GM18520 (cell line): ENCODE measurements around the gene PCDH9.
"Not testable (repeated sequence)": the region's sequence is repeated elsewhere in the genome, so short reads cannot be mapped to it uniquely, and the experiment has no call there.

ENCODE experiments used
- ATAC-seq: cut with Tn5 transposase; IDR thresholded peaks from one replicate; pipeline ENCODE4 v1.9.1; 2021; ENCODE audit not compliant: unreplicated experiment

Gene PCDH9

GRCh38 chr13:66927562-66927961 is 302.6 kb downstream of the PCDH9 start:
- ATAC-seq: no peak

- ATAC-seq: no peak
These were observed 303.1 kb downstream of the PCDH9 start for GRCh38 chr13:66926851-66927524.

GRCh38 chr13:66926200-66926850 is 303.8 kb downstream of the PCDH9 start:
- ATAC-seq: no peak

GRCh38 chr13:66922444-66922843 is 307.7 kb downstream of the PCDH9 start:
- ATAC-seq: no peak

- no peak for ATAC-seq
These were observed 308.7 kb downstream of the PCDH9 start for GRCh38 chr13:66921437-66921836.

- no peak for ATAC-seq
These were observed 314.4 kb downstream of the PCDH9 start for GRCh38 chr13:66915596-66916185.

GRCh38 chr13:66914155-66914554 is 316.0 kb downstream of the PCDH9 start:
- ATAC-seq: no peak

- no peak for ATAC-seq
These were observed 318.7 kb downstream of the PCDH9 start for GRCh38 chr13:66911411-66911939.

- no peak for ATAC-seq
These were observed 330.2 kb downstream of the PCDH9 start for GRCh38 chr13:66899955-66900354.

- ATAC-seq: no peak
These were observed 333.2 kb downstream of the PCDH9 start for GRCh38 chr13:66896933-66897332.

GRCh38 chr13:66895780-66896179 is 334.4 kb downstream of the PCDH9 start:
- ATAC-seq: no peak

- no peak for ATAC-seq
These were observed 334.8 kb downstream of the PCDH9 start for GRCh38 chr13:66895320-66895719.

GRCh38 chr13:66888698-66889097 is 341.4 kb downstream of the PCDH9 start:
- ATAC-seq: no peak

- no peak for ATAC-seq
These were observed 343.0 kb downstream of the PCDH9 start for GRCh38 chr13:66887088-66887487.

- ATAC-seq: no peak
These were observed 343.9 kb downstream of the PCDH9 start for GRCh38 chr13:66886264-66886663.

- ATAC-seq: not testable (repeated sequence)
These were observed 349.0 kb downstream of the PCDH9 start for GRCh38 chr13:66881170-66881569.

- ATAC-seq: no peak
These were observed 350.1 kb downstream of the PCDH9 start for GRCh38 chr13:66879988-66880387.

- no peak for ATAC-seq
These were observed 354.9 kb downstream of the PCDH9 start for GRCh38 chr13:66875264-66875663.

- no peak for ATAC-seq
These were observed 365.5 kb downstream of the PCDH9 start for GRCh38 chr13:66864627-66865026.

GRCh38 chr13:66860878-66861417 is 369.2 kb downstream of the PCDH9 start:
- ATAC-seq: no peak

GRCh38 chr13:66859934-66860877 is 369.9 kb downstream of the PCDH9 start:
- no peak for ATAC-seq
